Neuron (in vitro differentiated cells): ENCODE measurements around the gene PRELID2.

ENCODE experiments used
- H2AFZ ChIP-seq: one replicate; pipeline ENCODE4 v1.6.1; 2013; ENCODE audit warnings: low read depth, mild to moderate bottlenecking, inconsistent platforms, low read length, moderate library complexity
- H3K27me3 ChIP-seq: one replicate; pipeline ENCODE4 v1.6.1; 2013; ENCODE audit warnings: low read length; ENCODE audit not compliant: insufficient read depth
- H3K36me3 ChIP-seq: one replicate; pipeline ENCODE4 v1.6.1; 2013; ENCODE audit warnings: low read length; ENCODE audit not compliant: insufficient read depth
- H3K4me1 ChIP-seq: one replicate; pipeline ENCODE4 v1.6.1; 2013; ENCODE audit warnings: low read length; ENCODE audit not compliant: insufficient read depth
- H3K4me3 ChIP-seq: 2 replicates; pipeline ENCODE4 v1.5.1; 2013; ENCODE audit warnings: mild to moderate bottlenecking, low read length, moderate library complexity
- H3K9me3 ChIP-seq: one replicate; pipeline ENCODE4 v1.6.1; 2013; ENCODE audit warnings: low read length

The PRELID2 gene

GRCh38 chr5:145833631-145834200 is 1.4 kb downstream of the PRELID2 start:
- H3K9me3 ChIP-seq = no peaks in the 10 kb centered on the region
- H3K36me3 ChIP-seq = no peaks in the 10 kb centered on the region
- peaks cover 7% of the 10 kb centered on the region for H3K27me3 ChIP-seq
- H3K4me1 ChIP-seq = no peaks in the 10 kb centered on the region
- H2AFZ ChIP-seq = no peak overlapping the region
- no peak overlapping the region for H3K4me3 ChIP-seq

DNA sequence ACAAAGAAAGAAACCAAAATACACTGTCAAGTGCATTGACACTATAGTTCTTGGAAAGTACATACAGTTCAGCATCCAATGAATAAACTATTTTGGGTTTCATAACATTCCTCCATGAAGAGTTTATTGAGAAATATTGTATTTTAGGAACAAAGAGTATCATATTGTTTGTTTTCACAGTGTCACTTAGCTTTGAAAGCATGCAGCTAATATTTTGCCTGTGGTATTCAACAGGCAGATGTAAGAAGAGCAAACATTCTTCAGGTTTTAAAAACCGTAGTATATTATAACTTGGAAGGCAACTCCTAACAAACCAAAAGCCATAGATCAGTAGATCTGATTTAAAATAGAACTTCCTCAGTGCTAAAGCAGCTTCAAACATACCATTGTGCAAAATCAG is 4.5 kb downstream of the PRELID2 start:
- Histone ChIP-seq H3K9me3 (no peaks in the 10 kb centered on the region), H2AFZ (no peak overlapping the region), H3K36me3 (no peaks in the 10 kb centered on the region), H3K4me3 (no peak overlapping the region), H3K4me1 (no peaks in the 10 kb centered on the region), H3K27me3 (peaks cover 7% of the 10 kb centered on the region)

- H3K9me3 ChIP-seq = no peaks in the 10 kb centered on the region
- no peaks in the 10 kb centered on the region for H3K4me1 ChIP-seq
- H3K27me3 ChIP-seq = peaks cover 1% of the 10 kb centered on the region
- H3K36me3 ChIP-seq = no peaks in the 10 kb centered on the region
- H2AFZ ChIP-seq = no peak overlapping the region
- no peak overlapping the region for H3K4me3 ChIP-seq
These were observed 5.3 kb downstream of the PRELID2 start for GRCh38 chr5:145829708-145830361.

GRCh38 chr5:145826895-145827674 is 8.1 kb downstream of the PRELID2 start:
- Histone ChIP-seq H2AFZ (no peak overlapping the region), H3K9me3 (no peaks in the 10 kb centered on the region), H3K27me3 (no peaks in the 10 kb centered on the region), H3K4me3 (no peak overlapping the region), H3K36me3 (no peaks in the 10 kb centered on the region), H3K4me1 (no peaks in the 10 kb centered on the region)

DNA sequence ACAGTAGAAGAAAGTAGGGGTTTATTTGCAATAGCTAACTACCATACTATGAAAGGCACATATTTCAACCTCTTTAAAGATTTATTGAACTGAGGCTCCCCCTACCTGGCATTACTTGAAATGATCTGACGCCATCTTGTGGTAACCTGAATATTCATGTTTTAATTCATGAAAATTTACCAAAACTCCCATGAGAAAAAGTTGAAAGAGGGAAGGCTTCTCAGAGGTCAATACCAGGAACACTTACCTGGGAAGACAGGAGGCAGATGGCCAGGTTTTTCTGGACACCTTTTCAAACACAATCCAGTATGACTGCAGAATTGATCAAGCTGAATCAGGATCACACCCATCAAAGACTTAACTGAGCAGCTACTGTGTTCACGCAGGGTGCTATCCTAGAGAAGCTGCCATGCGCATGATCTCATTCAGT is 9.4 kb downstream of the PRELID2 start:
- Histone ChIP-seq H3K4me1 (no peaks in the 10 kb centered on the region), H3K9me3 (no peaks in the 10 kb centered on the region), H3K36me3 (no peaks in the 10 kb centered on the region), H3K4me3 (no peak overlapping the region), H3K27me3 (no peaks in the 10 kb centered on the region), H2AFZ (no peak overlapping the region)

DNA sequence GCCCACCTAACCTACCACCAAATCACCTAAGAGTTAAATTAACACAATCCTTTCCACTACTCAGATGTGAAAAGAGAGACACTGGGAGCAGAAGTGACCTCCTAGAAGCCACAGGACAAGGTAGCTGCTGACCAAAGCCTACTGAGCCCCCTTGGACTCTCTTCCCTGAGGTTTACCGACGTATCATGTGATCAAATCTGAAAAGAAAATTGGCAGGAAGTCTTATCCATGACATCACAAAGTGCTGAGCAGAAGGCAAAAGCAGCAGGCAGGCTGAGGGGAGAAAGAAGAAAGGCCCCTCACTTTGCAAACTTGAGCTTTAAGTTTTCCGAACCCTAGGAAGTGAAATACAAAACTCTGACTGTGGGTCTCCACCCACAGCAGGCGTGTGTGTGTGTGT is 11.1 kb downstream of the PRELID2 start:
- H3K4me3 ChIP-seq = no peak overlapping the region
- no peaks in the 10 kb centered on the region for H3K36me3 ChIP-seq
- no peak overlapping the region for H2AFZ ChIP-seq
- H3K9me3 ChIP-seq = no peaks in the 10 kb centered on the region
- no peaks in the 10 kb centered on the region for H3K4me1 ChIP-seq
- H3K27me3 ChIP-seq = no peaks in the 10 kb centered on the region

DNA sequence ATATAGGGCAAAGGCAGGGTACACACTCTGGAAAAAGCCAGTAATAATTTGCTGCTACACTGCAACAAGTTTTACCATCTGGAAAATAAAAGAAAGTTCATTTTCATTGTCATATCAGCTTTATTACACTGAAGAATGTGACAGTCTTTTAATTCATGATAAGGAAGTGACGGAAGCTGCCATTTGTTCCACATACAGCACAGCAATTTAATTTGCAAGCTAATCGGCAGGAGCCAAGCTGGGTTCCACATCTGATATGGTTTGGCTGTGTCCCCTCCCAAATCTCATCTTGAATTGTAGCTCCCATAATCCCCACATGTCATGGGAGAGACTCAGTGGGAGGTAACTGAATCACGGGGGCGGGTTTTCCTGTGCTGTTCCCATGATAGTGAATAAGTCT is 16.5 kb downstream of the PRELID2 start:
- Histone ChIP-seq H3K4me3 (no peak overlapping the region), H3K9me3 (no peaks in the 10 kb centered on the region), H3K27me3 (no peaks in the 10 kb centered on the region), H3K36me3 (no peaks in the 10 kb centered on the region), H2AFZ (no peak overlapping the region), H3K4me1 (no peaks in the 10 kb centered on the region)

GRCh38 chr5:145812877-145813276 is 22.3 kb downstream of the PRELID2 start:
- no peaks in the 10 kb centered on the region for H3K9me3 ChIP-seq
- H3K27me3 ChIP-seq = no peaks in the 10 kb centered on the region
- H3K36me3 ChIP-seq = no peaks in the 10 kb centered on the region
- no peaks in the 10 kb centered on the region for H3K4me1 ChIP-seq
- no peak overlapping the region for H3K4me3 ChIP-seq
- no peak overlapping the region for H2AFZ ChIP-seq

- H3K4me3 ChIP-seq = no peak overlapping the region
- no peaks in the 10 kb centered on the region for H3K36me3 ChIP-seq
- no peaks in the 10 kb centered on the region for H3K4me1 ChIP-seq
- no peaks in the 10 kb centered on the region for H3K9me3 ChIP-seq
- no peak overlapping the region for H2AFZ ChIP-seq
- H3K27me3 ChIP-seq = no peaks in the 10 kb centered on the region
These were observed 23.1 kb downstream of the PRELID2 start for GRCh38 chr5:145811834-145812625.

- Histone ChIP-seq H3K36me3 (no peaks in the 10 kb centered on the region), H3K4me3 (no peak overlapping the region), H3K4me1 (no peaks in the 10 kb centered on the region), H2AFZ (no peak overlapping the region), H3K9me3 (no peaks in the 10 kb centered on the region), H3K27me3 (no peaks in the 10 kb centered on the region)
These were observed 28.2 kb downstream of the PRELID2 start for GRCh38 chr5:145806923-145807322.

- no peaks in the 10 kb centered on the region for H3K27me3 ChIP-seq
- H3K9me3 ChIP-seq = no peaks in the 10 kb centered on the region
- no peak overlapping the region for H3K4me3 ChIP-seq
- H3K36me3 ChIP-seq = no peaks in the 10 kb centered on the region
- no peaks in the 10 kb centered on the region for H3K4me1 ChIP-seq
- no peak overlapping the region for H2AFZ ChIP-seq
These were observed 29.3 kb downstream of the PRELID2 start for GRCh38 chr5:145805819-145806218.

DNA sequence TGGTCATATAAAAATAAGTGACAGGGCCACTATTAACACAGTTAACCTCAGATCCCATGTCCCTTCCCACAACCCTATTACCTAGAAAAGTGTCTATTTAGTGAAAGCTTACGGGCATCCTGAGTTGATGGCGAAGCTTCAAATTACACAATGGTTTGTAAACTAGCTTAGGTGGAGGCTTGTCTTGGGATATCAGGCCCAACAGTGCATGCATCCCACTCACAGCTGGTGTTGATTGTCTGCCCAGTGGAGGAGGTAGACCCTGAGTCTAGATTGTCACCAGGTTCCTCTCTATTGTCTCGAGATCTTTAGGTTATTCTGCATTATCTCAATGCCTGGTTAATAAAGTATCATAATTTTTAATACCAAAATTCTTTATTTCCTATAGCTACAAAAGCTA is 30.4 kb downstream of the PRELID2 start:
- Histone ChIP-seq H3K4me3 (no peak overlapping the region), H3K9me3 (no peaks in the 10 kb centered on the region), H3K4me1 (no peaks in the 10 kb centered on the region), H3K36me3 (no peaks in the 10 kb centered on the region), H3K27me3 (no peaks in the 10 kb centered on the region), H2AFZ (no peak overlapping the region)
